Right atrium auricular region (tissue), 2 donors: Measurements from ENCODE around the gene UQCC2. TPM values are rescaled to one million over a fixed set of nuclear protein-coding genes. Genes with fewer than 3 reads are reported as not detected.

Experiments
- DNase-seq: peaks from one replicate; pipeline ENCODE4 v3.0.0-alpha.2; 2019; ENCODE audit warnings: low spot score
- H3K27ac ChIP-seq, 2 donors: fragments of 200-600 bp; sonication (generic); 1 replicate in 1 of 2; 2 replicates in 1 of 2; pipeline ENCODE4 v1.5.1; 2016 to 2019
- H3K27me3 ChIP-seq, 2 donors: fragments of 200-600 bp; sonication (generic); one replicate each; pipeline versions ENCODE4 v1.5.1 to v1.6.0; 2017 to 2019
- H3K36me3 ChIP-seq: fragments of 200-600 bp; sonication (generic); one replicate; pipeline ENCODE4 v1.5.1; 2016
- H3K4me1 ChIP-seq, 2 donors: fragments of 200-600 bp; sonication (generic); one replicate each; pipeline versions ENCODE4 v1.5.1 to v1.6.0; 2017 to 2019
- H3K4me3 ChIP-seq, 2 donors: fragments of 200-600 bp; sonication (generic); 1 replicate in 1 of 2; 2 replicates in 1 of 2; pipeline ENCODE4 v1.5.1; 2017 to 2019; ENCODE audit warnings: mild to moderate bottlenecking in 1 of 2, moderate library complexity in 1 of 2
- H3K9me3 ChIP-seq, 2 donors: fragments of 200-600 bp; sonication (generic); one replicate each; pipeline ENCODE4 v1.5.1; 2019
- total RNA-seq, 2 donors: library from RNA; depleted of rRNA; stranded (reverse); fragments of >200 nt; gene quantifications; one replicate each; pipeline ENCODE4 v1.1.0, GENCODE V29; 2016
- TF ChIP-seq, protein P1 (sequence below), 2 donors: fragments of 200-600 bp; sonication (generic); IDR thresholded peaks; one replicate each; pipeline ENCODE4 v1.5.1; 2019; ENCODE audit warnings: antibody characterized with exemption in 2 of 2

Gene UQCC2
- total RNA-seq, 2 donors from 2014 or later = 69.1 to 143 TPM

DNA sequence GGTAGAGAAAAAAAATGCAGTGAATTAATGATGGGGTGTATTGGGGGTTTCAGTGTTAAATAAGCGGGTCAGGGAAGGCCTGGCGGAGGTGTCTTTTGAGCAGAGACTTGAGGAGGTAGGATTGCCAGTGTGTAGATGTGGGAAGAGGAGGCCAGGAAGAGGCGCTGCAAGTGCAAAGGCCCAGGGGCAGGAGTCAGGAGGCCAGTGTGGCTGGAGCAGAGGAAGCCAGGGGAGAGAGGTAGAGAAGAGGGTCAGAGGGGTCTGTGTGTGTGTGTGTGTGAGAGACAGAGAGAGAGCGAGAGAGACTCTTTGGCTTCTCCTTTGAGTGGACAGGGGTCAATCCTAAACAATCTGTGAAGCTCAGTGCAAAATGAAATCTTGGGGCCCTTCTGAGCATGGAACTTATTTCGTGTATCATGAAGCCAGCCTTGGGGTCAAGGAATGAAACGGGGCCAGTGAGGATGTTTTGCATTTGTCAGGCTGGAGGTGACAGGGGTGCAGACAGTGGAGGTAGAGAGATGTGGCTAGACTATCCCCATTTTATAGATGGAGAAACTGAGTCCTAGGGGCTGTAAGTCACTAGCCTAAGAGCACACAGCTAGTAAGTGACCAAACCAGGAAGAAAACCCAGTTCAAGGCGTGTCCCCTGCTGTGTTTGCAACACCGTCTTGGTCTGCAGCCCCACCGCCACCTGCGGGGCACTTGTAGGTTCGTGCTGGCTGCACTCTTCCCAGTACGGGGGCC lies 44.9 kb upstream of the UQCC2 start:
- TF ChIP-seq, protein P1, sequence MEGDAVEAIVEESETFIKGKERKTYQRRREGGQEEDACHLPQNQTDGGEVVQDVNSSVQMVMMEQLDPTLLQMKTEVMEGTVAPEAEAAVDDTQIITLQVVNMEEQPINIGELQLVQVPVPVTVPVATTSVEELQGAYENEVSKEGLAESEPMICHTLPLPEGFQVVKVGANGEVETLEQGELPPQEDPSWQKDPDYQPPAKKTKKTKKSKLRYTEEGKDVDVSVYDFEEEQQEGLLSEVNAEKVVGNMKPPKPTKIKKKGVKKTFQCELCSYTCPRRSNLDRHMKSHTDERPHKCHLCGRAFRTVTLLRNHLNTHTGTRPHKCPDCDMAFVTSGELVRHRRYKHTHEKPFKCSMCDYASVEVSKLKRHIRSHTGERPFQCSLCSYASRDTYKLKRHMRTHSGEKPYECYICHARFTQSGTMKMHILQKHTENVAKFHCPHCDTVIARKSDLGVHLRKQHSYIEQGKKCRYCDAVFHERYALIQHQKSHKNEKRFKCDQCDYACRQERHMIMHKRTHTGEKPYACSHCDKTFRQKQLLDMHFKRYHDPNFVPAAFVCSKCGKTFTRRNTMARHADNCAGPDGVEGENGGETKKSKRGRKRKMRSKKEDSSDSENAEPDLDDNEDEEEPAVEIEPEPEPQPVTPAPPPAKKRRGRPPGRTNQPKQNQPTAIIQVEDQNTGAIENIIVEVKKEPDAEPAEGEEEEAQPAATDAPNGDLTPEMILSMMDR (IDR thresholded peaks at IDR 0.05) = no peak
- Histone ChIP-seq H3K27me3 (no peaks in the 10 kb centered on the region), H3K27ac (no peak overlapping the region), H3K36me3 (no peaks in the 10 kb centered on the region), H3K4me1 (peaks cover 0 to 17% of the 10 kb centered on the region in 2 donors), H3K4me3 (no peak overlapping the region), H3K9me3 (no peaks in the 10 kb centered on the region)
- DNase-seq = no peak

DNA sequence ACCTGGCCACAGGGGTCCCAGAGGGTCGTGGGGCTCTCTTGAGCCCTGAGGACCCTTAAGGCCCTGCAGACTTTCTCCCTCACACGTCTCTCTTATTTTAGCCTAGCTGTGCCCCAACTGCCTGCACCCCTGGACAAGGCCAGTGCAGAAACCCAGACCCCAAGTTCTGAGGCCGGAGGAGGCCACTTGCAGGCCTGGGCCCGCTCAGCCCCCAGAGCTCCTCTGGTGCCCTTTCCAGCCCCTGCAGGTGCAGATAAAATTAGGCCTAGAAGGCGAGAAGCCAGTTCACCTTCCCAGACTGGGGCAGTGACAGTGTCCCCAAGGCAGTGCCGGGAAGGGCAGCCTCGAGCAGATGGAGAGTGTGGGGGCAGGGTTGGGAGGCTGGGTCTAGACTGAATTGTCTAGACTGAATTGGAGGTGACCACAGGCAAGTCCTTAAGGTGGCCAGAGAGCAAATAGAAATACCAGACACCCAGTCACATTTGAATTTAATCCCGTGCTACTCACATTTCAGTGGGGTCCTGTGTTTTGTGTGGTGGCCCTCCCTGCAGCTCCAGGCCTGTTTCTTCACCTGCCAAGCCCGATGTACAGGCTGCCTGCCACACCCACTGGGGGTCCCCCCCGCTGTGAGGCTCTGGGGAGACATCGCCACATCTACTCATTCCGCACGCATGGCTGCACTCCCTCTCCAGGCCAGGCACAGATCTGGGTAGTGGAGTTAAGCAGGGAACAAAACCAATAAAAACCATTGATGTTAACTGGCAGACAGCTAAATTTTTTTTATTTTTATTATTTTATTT lies 43.8 kb upstream of the UQCC2 start:
- Histone ChIP-seq H3K4me3 (no peak overlapping the region), H3K9me3 (no peaks in the 10 kb centered on the region), H3K27me3 (no peaks in the 10 kb centered on the region), H3K27ac (no peak overlapping the region), H3K4me1 (peaks cover 0 to 19% of the 10 kb centered on the region in 2 donors), H3K36me3 (no peaks in the 10 kb centered on the region)
- DNase-seq = no peak
- TF ChIP-seq, protein P1 (IDR thresholded peaks at IDR 0.05) = no peak

DNA sequence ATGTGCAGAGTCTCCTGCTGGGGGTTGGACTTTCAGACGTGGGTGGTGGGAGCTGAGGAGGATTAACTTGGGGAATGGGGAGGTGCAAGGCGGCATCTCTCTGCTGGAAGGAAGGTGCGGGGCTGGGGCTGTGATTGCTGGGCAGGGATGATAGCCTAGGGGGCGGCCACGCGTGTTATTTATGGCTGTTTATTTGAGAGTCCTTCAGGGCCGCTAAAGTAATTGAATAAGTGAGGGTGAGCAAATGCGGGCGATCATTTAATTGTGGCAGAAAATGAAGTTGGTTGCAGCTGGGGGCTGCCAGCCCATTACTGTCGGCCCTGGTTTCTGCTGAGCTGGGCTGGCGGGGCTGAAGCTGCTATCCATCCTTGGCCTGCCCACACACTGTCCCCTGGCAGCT lies 42.7 kb upstream of the UQCC2 start:
- no peaks in the 10 kb centered on the region for H3K9me3 ChIP-seq
- H3K27ac ChIP-seq = no peak overlapping the region
- TF ChIP-seq, protein P1 (IDR thresholded peaks at IDR 0.05) = no peak
- no peaks in the 10 kb centered on the region for H3K36me3 ChIP-seq
- peaks cover 0 to 19% of the 10 kb centered on the region in 2 donors for H3K4me1 ChIP-seq
- H3K27me3 ChIP-seq = no peaks in the 10 kb centered on the region
- DNase-seq = no peak
- no peak overlapping the region for H3K4me3 ChIP-seq

DNA sequence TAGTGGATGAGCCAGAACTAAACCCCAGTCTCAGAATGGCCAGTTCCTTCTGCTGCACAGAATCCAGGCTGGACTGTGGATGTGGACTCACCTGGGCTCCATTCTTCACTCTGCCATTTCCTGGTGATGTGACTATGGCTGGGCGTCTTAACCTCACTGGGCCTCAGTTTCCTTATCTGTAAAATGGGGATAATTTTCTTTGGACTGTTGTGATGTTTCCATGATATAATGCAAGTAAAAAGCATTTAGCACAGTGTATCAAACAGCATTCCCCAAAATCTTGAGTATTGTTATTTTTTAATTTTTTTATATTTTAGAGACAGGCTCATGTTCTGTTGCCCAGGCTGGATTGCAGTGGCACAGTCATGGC lies 41.1 kb upstream of the UQCC2 start:
- H3K4me3 ChIP-seq = no peak overlapping the region
- H3K4me1 ChIP-seq = peaks cover 0 to 19% of the 10 kb centered on the region in 2 donors
- TF ChIP-seq, protein P1 (IDR thresholded peaks at IDR 0.05) = no peak

DNA sequence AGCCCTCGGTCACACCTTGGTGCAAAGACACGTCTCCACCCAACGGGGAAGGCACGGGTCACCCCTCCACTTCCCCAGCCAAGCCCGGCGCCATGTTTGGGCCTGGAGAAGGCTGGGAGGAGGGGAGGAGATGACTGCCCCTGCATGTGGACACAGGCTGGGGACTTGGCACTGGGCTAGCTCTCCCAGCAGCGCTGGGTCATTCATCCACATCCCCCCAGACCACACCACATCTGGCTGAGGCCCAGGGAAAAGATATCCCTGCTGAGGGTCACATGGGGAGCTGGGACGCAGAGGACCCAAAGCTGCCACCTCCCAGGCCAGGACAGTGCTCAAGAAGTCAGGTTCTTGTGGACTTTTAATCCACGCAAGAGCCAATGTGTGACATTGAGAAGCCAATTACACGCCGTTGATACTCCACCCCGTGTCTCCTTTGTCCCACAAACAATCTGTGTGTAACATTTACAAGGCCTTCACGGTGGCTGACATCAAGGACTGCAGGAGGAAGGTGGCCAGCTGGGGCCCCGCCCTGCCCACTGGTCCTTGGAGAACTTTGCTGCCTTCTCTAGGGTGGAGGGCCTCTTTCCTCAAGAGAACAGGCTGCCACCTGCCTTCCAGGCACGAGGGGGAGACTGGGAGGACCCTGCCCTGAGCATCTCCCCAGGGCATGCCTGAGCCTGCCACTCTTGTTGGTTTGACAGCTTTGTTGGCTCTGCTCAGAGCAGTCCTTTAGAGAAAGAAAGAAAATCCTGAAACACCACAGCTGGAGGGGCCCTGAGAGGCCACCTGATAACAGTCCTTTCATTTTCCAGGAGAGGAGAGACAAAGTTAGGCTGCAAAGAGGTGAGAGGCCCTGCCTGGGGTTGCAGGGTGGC lies 40.5 kb upstream of the UQCC2 start:
- Histone ChIP-seq H3K27ac (peak overlapping the region in 1 of 2 donors; percentile 35), H3K27me3 (no peaks in the 10 kb centered on the region), H3K9me3 (no peaks in the 10 kb centered on the region), H3K36me3 (no peaks in the 10 kb centered on the region), H3K4me3 (no peak overlapping the region), H3K4me1 (peaks cover 0 to 22% of the 10 kb centered on the region in 2 donors)
- TF ChIP-seq, protein P1 (IDR thresholded peaks at IDR 0.05) = no peak
- no peak for DNase-seq

More for the DNA sequence above, 41.1 kb upstream of the UQCC2 start:
- no peaks in the 10 kb centered on the region for H3K27me3 ChIP-seq
- H3K27ac ChIP-seq = no peak overlapping the region
- H3K36me3 ChIP-seq = no peaks in the 10 kb centered on the region
- no peaks in the 10 kb centered on the region for H3K9me3 ChIP-seq
- DNase-seq = no peak
